HG03442 (cell line): Measurements from ENCODE around the gene SHANK1.
"Not testable (repeated sequence)": the region's sequence is repeated elsewhere in the genome, so short reads cannot be mapped to it uniquely, and the experiment has no call there.

Experiments
- ATAC-seq: cut with Tn5 transposase; IDR thresholded peaks from one replicate; pipeline ENCODE4 v1.9.1; 2021; ENCODE audit warnings: mild to moderate bottlenecking, moderate library complexity; ENCODE audit not compliant: unreplicated experiment

Gene SHANK1

GRCh38 chr19:50640368-50640767 lies 79.2 kb downstream of the SHANK1 start:
- ATAC-seq, result no peak

- no peak for ATAC-seq
Measured at GRCh38 chr19:50639121-50640112, 80.2 kb downstream of the SHANK1 start, which contains the start of gene SYT3. SYT3 (minus strand) TSS chr19:50639881; CDS start chr19:50637411, 2,470 bp downstream.

- ATAC-seq, result no peak
Measured at GRCh38 chr19:50638600-50638999, 81.0 kb downstream of the SHANK1 start.

GRCh38 chr19:50636317-50637085 lies 83.1 kb downstream of the SHANK1 start:
- no peak for ATAC-seq

GRCh38 chr19:50633973-50634372 lies 85.6 kb downstream of the SHANK1 start:
- no peak for ATAC-seq

GRCh38 chr19:50633359-50633758 lies 86.2 kb downstream of the SHANK1 start:
- ATAC-seq, result no peak

- no peak for ATAC-seq
Measured at GRCh38 chr19:50632151-50632835, 87.3 kb downstream of the SHANK1 start.

- no peak for ATAC-seq
Measured at GRCh38 chr19:50629801-50630200, 89.8 kb downstream of the SHANK1 start.

- no peak for ATAC-seq
Measured at GRCh38 chr19:50629194-50629593, 90.4 kb downstream of the SHANK1 start.

- no peak for ATAC-seq
Measured at GRCh38 chr19:50628551-50628950, 91.1 kb downstream of the SHANK1 start.

- ATAC-seq, result no peak
Measured at GRCh38 chr19:50628146-50628545, 91.5 kb downstream of the SHANK1 start.

- ATAC-seq, result no peak
Measured at GRCh38 chr19:50626795-50627194, 92.8 kb downstream of the SHANK1 start.

GRCh38 chr19:50626011-50626410 lies 93.6 kb downstream of the SHANK1 start:
- no peak for ATAC-seq

GRCh38 chr19:50624949-50625600 lies 94.5 kb downstream of the SHANK1 start:
- no peak for ATAC-seq

GRCh38 chr19:50620394-50620906 lies 99.2 kb downstream of the SHANK1 start:
- ATAC-seq, result not testable (repeated sequence)

GRCh38 chr19:50619184-50619583 lies 100.4 kb downstream of the SHANK1 start:
- not testable (repeated sequence) for ATAC-seq

GRCh38 chr19:50618379-50618778 lies 101.2 kb downstream of the SHANK1 start:
- ATAC-seq, result not testable (repeated sequence)

GRCh38 chr19:50612504-50613404 lies 106.8 kb downstream of the SHANK1 start:
- not testable (repeated sequence) for ATAC-seq
